Stimulated activated CD8-positive, alpha-beta memory T cell treated with anti-CD3 and anti-CD28 coated beads, Interleukin-4, amount 100 ng/mL, for 48 hours (primary cell): Measurements from ENCODE around the gene GAST.
"Not testable (repeated sequence)": the region's sequence is repeated elsewhere in the genome, so short reads cannot be mapped to it uniquely, and the experiment has no call there.

Experiments
- DNase-seq: peaks from one replicate; pipeline ENCODE4 v3.0.0-alpha.2; 2020

Gene GAST

GRCh38 chr17:41711669-41712400, at the start of gene GAST:
Gene GAST (plus strand): TSS chr17:41712331. CDS start chr17:41715437, 3,106 bp downstream.
- DNase-seq, result no peak

GRCh38 chr17:41663451-41664171, 48.5 kb upstream of the GAST start:
- no peak for DNase-seq

GRCh38 chr17:41664172-41664457, 48.0 kb upstream of the GAST start:
- no peak for DNase-seq

GRCh38 chr17:41664587-41665565, 47.3 kb upstream of the GAST start:
- DNase-seq, result no peak

- DNase-seq, result peak; percentile 94
These were observed 46.4 kb upstream of the GAST start for GRCh38 chr17:41665566-41666236.

- peak; percentile 76 for DNase-seq
These were observed 45.9 kb upstream of the GAST start for GRCh38 chr17:41666237-41666641.

GRCh38 chr17:41666708-41667279, 45.3 kb upstream of the GAST start:
- DNase-seq, result peak; percentile 95

GRCh38 chr17:41667280-41668041, 44.7 kb upstream of the GAST start:
- no peak for DNase-seq

GRCh38 chr17:41672153-41672552, 40.0 kb upstream of the GAST start:
- peak; percentile 48 for DNase-seq

GRCh38 chr17:41675157-41676057, 36.7 kb upstream of the GAST start:
- not testable (repeated sequence) for DNase-seq

- no peak for DNase-seq
These were observed 36.1 kb upstream of the GAST start for GRCh38 chr17:41676058-41676419.

GRCh38 chr17:41678411-41678906, 33.7 kb upstream of the GAST start:
- peak; percentile 48 for DNase-seq

GRCh38 chr17:41678907-41679739, 33.0 kb upstream of the GAST start:
- peak; percentile 66 for DNase-seq

GRCh38 chr17:41679740-41680425, 32.2 kb upstream of the GAST start:
- no peak for DNase-seq

- no peak for DNase-seq
These were observed 31.6 kb upstream of the GAST start for GRCh38 chr17:41680426-41681040.

GRCh38 chr17:41681776-41682175, 30.4 kb upstream of the GAST start:
- no peak for DNase-seq

GRCh38 chr17:41682631-41683030, 29.5 kb upstream of the GAST start:
- no peak for DNase-seq

GRCh38 chr17:41683441-41684007, 28.6 kb upstream of the GAST start:
- DNase-seq, result no peak
